IMR-90 (cell line): ENCODE data around the gene AFAP1L2. TPM values are rescaled to one million over a fixed set of nuclear protein-coding genes. Genes with fewer than 3 reads are reported as not detected.
A peak's percentile ranks its signal among the peaks of the same experiment; 100 is the strongest.

Source experiments
- ATAC-seq: fragments of 200-7000 bp; cut with Tn5 transposase; 2 replicates; pipeline ENCODE4 v1.9.1; 2020; ENCODE audit warnings: low read depth, mild to moderate bottlenecking, moderate library complexity
- BruUV-seq: library from RNA; stranded (reverse); fragments of 400-500 nt; replicated peaks from 2 replicates; lab custom pipeline; 2021; lab: Mats Ljungman, UMichigan
- CTCF ChIA-PET: fragments of 300-600 bp; formaldehyde crosslinking; extraction: SDS; loops from one replicate; lab custom pipeline; 2021; ENCODE audit warnings: antibody characterized with exemption; lab: Yijun Ruan, JAX
- POLR2A ChIA-PET: fragments of 300-600 bp; sonication (Branson Sonifier 250); formaldehyde crosslinking; loops from one replicate; lab custom pipeline; 2022; ENCODE audit warnings: antibody characterized with exemption; ENCODE audit not compliant: unreplicated experiment; lab: Charles Lee
- DNase-seq: peaks from one replicate; pipeline ENCODE4 v3.0.0; 2013
- H2AFZ ChIP-seq: replicated peaks from 2 replicates; pipeline ENCODE3; 2013; ENCODE audit warnings: low read length, mild to moderate bottlenecking; ENCODE audit not compliant: poor library complexity
- H2AK5ac ChIP-seq: 2 replicates; pipeline ENCODE4 v1.6.1; 2013; ENCODE audit warnings: low read depth, low read length, inconsistent platforms
- H2AK9ac ChIP-seq: replicated peaks from 2 replicates; pipeline ENCODE3; 2013; ENCODE audit warnings: mild to moderate bottlenecking, low read depth, low read length, moderate library complexity; ENCODE audit not compliant: poor library complexity
- H2BK120ac ChIP-seq: 2 replicates; pipeline ENCODE4 v1.6.1; 2013; ENCODE audit warnings: low read depth, low read length, inconsistent platforms
- H2BK15ac ChIP-seq: 3 replicates; pipeline ENCODE4 v1.6.1; 2013; ENCODE audit warnings: low read depth, low read length, inconsistent platforms
- H2BK20ac ChIP-seq: 2 replicates; pipeline ENCODE4 v1.6.1; 2013; ENCODE audit warnings: low read depth, mild to moderate bottlenecking, inconsistent platforms, low read length, moderate library complexity
- H2BK5ac ChIP-seq: 2 replicates; pipeline ENCODE4 v1.6.1; 2013; ENCODE audit warnings: mild to moderate bottlenecking, low read depth, low read length, inconsistent platforms; ENCODE audit not compliant: poor library complexity, severe bottlenecking
- H3K14ac ChIP-seq: replicated peaks from 2 replicates; pipeline ENCODE4 v1.6.1; 2013; ENCODE audit warnings: low read depth, low read length, inconsistent platforms
- H3K18ac ChIP-seq: 2 replicates; pipeline ENCODE4 v1.6.1; 2013; ENCODE audit warnings: low read depth, low read length, control low read depth
- H3K23ac ChIP-seq: 2 replicates; pipeline ENCODE4 v1.6.1; 2013; ENCODE audit warnings: low read depth, low read length, inconsistent platforms
- H3K27ac ChIP-seq: 2 replicates; pipeline ENCODE4 v1.5.1; 2013; ENCODE audit warnings: mild to moderate bottlenecking, control low read depth, low read length; ENCODE audit not compliant: insufficient read depth
- H3K27me3 ChIP-seq: 2 replicates; pipeline ENCODE4 v1.6.1; 2013; ENCODE audit warnings: low read length; ENCODE audit not compliant: control insufficient read depth, insufficient read depth
- H3K36me3 ChIP-seq: 2 replicates; pipeline ENCODE4 v1.6.1; 2013; ENCODE audit warnings: low read length, mixed read lengths; ENCODE audit not compliant: control insufficient read depth, insufficient read depth
- H3K4ac ChIP-seq: 2 replicates; pipeline ENCODE4 v1.6.1; 2013; ENCODE audit warnings: low read depth, low read length, inconsistent platforms
- H3K4me1 ChIP-seq: 2 replicates; pipeline ENCODE4 v1.6.1; 2013; ENCODE audit warnings: low read length, mixed read lengths; ENCODE audit not compliant: control insufficient read depth, insufficient read depth
- H3K4me2 ChIP-seq: 2 replicates; pipeline ENCODE4 v1.6.1; 2013; ENCODE audit warnings: low read depth, mild to moderate bottlenecking, control low read depth, low read length, moderate library complexity
- H3K4me3 ChIP-seq: 2 replicates; pipeline ENCODE4 v1.5.1; 2013; ENCODE audit warnings: low read depth, mild to moderate bottlenecking, control low read depth, low read length, moderate library complexity; ENCODE audit not compliant: insufficient read depth
- H3K56ac ChIP-seq: 2 replicates; pipeline ENCODE4 v1.6.1; 2013; ENCODE audit warnings: low read length, inconsistent platforms; ENCODE audit not compliant: insufficient read depth; ENCODE audit errors: extremely low read depth
- H3K79me1 ChIP-seq, 2 experiments: 2 replicates each; pipeline ENCODE4 v1.6.1; 2013; ENCODE audit warnings: low read length in 2 of 2, inconsistent platforms in 1 of 2, low read depth in 1 of 2
- H3K9ac ChIP-seq: 2 replicates; pipeline ENCODE4 v1.6.1; 2013; ENCODE audit warnings: low read depth, low read length, control low read depth
- H3K9me1 ChIP-seq: 2 replicates; pipeline ENCODE4 v1.6.1; 2013; ENCODE audit warnings: low read length, inconsistent platforms; ENCODE audit not compliant: insufficient read depth
- H3K9me3 ChIP-seq: 2 replicates; pipeline ENCODE4 v1.6.1; 2013; ENCODE audit warnings: low read length; ENCODE audit not compliant: control insufficient read depth, insufficient read depth
- H4K20me1 ChIP-seq: 2 replicates; pipeline ENCODE4 v1.6.1; 2013; ENCODE audit warnings: low read length, inconsistent platforms; ENCODE audit not compliant: insufficient read depth
- H4K5ac ChIP-seq: 2 replicates; pipeline ENCODE4 v1.6.1; 2013; ENCODE audit warnings: mild to moderate bottlenecking, low read depth, low read length, control low read depth
- H4K8ac ChIP-seq, 2 experiments: 2 replicates each; pipeline ENCODE4 v1.6.1; 2013; ENCODE audit warnings: low read depth in 2 of 2, low read length in 2 of 2, control low read depth in 1 of 2, inconsistent platforms in 1 of 2
- H4K91ac ChIP-seq: 2 replicates; pipeline ENCODE4 v1.6.1; 2013; ENCODE audit warnings: low read depth, low read length, inconsistent platforms; ENCODE audit not compliant: insufficient read depth
- BHLHE40 ChIP-seq: fragments of 150-350 bp; IDR thresholded peaks from 2 replicates; pipeline ENCODE4 v1.6.1; 2016; ENCODE audit warnings: mild to moderate bottlenecking, low read depth, low read length
- CHD1 ChIP-seq: IDR thresholded peaks from 2 replicates; pipeline ENCODE4 v1.6.1; 2012; ENCODE audit warnings: low read depth, low read length, improper control_type of control experiment
- FOS ChIP-seq: fragments of 150-350 bp; IDR thresholded peaks from 2 replicates; pipeline ENCODE4 v1.6.1; 2016; ENCODE audit warnings: low read depth, low read length
- MAFK ChIP-seq: IDR thresholded peaks from 2 replicates; pipeline ENCODE4 v1.6.1; 2012; ENCODE audit warnings: low read depth, low read length, improper control_type of control experiment
- MAZ ChIP-seq: IDR thresholded peaks from 2 replicates; pipeline ENCODE4 v1.6.1; 2012; ENCODE audit warnings: low read depth, mild to moderate bottlenecking, low read length, improper control_type of control experiment, moderate library complexity, borderline replicate concordance
- MXI1 ChIP-seq: IDR thresholded peaks from 2 replicates; pipeline ENCODE4 v1.6.1; 2012; ENCODE audit warnings: low read depth, mild to moderate bottlenecking, low read length, moderate library complexity, borderline replicate concordance
- NFE2L2 ChIP-seq: fragments of 150-350 bp; IDR thresholded peaks from 2 replicates; pipeline ENCODE4 v1.6.1; 2016; ENCODE audit warnings: low read depth, mild to moderate bottlenecking, low read length
- RAD21 ChIP-seq: IDR thresholded peaks from 2 replicates; pipeline ENCODE4 v1.6.1; 2012; ENCODE audit warnings: low read length, improper control_type of control experiment
- RCOR1 ChIP-seq: IDR thresholded peaks from 2 replicates; pipeline ENCODE4 v1.6.1; 2012; ENCODE audit warnings: mild to moderate bottlenecking, low read length, improper control_type of control experiment; ENCODE audit not compliant: insufficient replicate concordance
- RFX5 ChIP-seq: IDR thresholded peaks from 2 replicates; pipeline ENCODE4 v1.8.0; 2012; ENCODE audit warnings: low read depth, mild to moderate bottlenecking, low read length, moderate library complexity
- WGBS, 2 experiments: methylation state at CpG; one replicate each; pipeline versions ENCODE4 v1.1.5 to v1.1.7; 2013; ENCODE audit warnings: missing lambda C conversion rate in 2 of 2; ENCODE audit not compliant: insufficient read length in 1 of 2; ENCODE audit errors: extremely low coverage in 2 of 2; 5-methylcytosine and 5-hydroxymethylcytosine counted together
- dilution Hi-C: fragments of 300-500 bp; cut with HindIII; formaldehyde crosslinking; loops from one replicate; pipeline ENCODE4 v1.14.3; 2018; ENCODE audit warnings: low sequenced_read_pairs; ENCODE audit not compliant: unreplicated experiment
- in situ Hi-C: fragments of 300-500 bp; cut with MboI; formaldehyde crosslinking; loops from 3 replicates; pipeline ENCODE4 v1.14.3; 2019; ENCODE audit warnings: low sequenced_read_pairs, inconsistent platforms, mixed read lengths
- intact Hi-C: fragments of 100-400 bp; cut with micrococcal nuclease; formaldehyde crosslinking; loops from 2 replicates; pipeline ENCODE4 v1.10.0; 2022
- polyA plus RNA-seq, 3 experiments: library from polyadenylated mRNA; depleted of rRNA; stranded (reverse); fragments of >200 nt; gene quantifications; 2 replicates each; pipeline ENCODE4 v1.2.3, GENCODE V29; 2012; ENCODE audit warnings: low replicate concordance in 1 of 3
- total RNA-seq: library from RNA; depleted of rRNA; stranded (reverse); fragments of >200 nt; gene quantifications from 2 replicates; pipeline ENCODE4 v1.2.3, GENCODE V29; 2012
- TF ChIP-seq, protein P1 (sequence below): conservative IDR thresholded peaks from 2 replicates; pipeline ENCODE4 v1.5.1; 2012; ENCODE audit warnings: mild to moderate bottlenecking, low read depth, low read length, improper control_type of control experiment
- TF ChIP-seq, protein P2 (sequence below): fragments of 150-350 bp; IDR thresholded peaks from 2 replicates; pipeline ENCODE4 v1.6.1; 2017; ENCODE audit warnings: mild to moderate bottlenecking, antibody characterized with exemption, low read length, low read depth
- TF ChIP-seq, protein P3 (sequence below): fragments of 150-350 bp; IDR thresholded peaks from 2 replicates; pipeline ENCODE4 v1.6.1; 2016; ENCODE audit warnings: low read depth, mild to moderate bottlenecking, low read length, moderate library complexity, borderline replicate concordance

AFAP1L2 gene
- total and polyA plus RNA-seq, 2 of the 4 experiments (the other 2 are of a cell fraction): under 0.01 to 0.10 TPM

DNA sequence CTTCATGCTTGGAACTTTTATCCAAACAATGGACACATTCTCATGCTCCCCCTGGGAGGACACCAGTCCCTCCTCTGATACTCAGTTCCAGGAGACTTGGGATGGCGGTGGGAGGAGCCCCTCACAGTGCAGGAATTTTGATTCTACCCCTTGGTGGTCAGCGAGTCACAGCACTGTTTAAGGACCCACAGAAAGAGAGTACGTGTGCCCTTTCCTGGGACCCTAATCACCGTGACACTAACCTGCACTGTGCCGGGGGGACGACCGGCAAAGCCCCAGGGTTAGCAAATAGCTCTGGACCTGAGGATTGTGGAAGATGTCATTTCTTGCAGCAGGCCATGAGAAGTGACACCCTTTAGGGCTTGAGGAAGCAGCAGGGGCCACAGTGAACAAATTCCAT is 10.4 kb downstream of the AFAP1L2 start:
- Histone ChIP-seq H2BK15ac (no peak overlapping the region), H2AK9ac (peak overlapping the region; percentile 16), H3K27ac (no peak overlapping the region), H3K56ac (no peak overlapping the region), H3K9me1 (no peaks in the 10 kb centered on the region), H4K5ac (no peak overlapping the region), H3K9ac (no peak overlapping the region), H4K8ac (no peak overlapping the region), H3K36me3 (no peaks in the 10 kb centered on the region), H3K4ac (no peak overlapping the region), H2BK5ac (no peak overlapping the region), H3K4me3 (no peak overlapping the region), H3K9me3 (no peaks in the 10 kb centered on the region), H3K27me3 (peaks cover 40% of the 10 kb centered on the region), H3K18ac (no peak overlapping the region), H4K91ac (no peak overlapping the region), H2BK20ac (no peak overlapping the region), H3K23ac (no peak overlapping the region), H3K4me1 (peaks cover 1% of the 10 kb centered on the region; the same call in 1 of the 2 replicates), H3K14ac (no peak overlapping the region), H3K79me1 (no peaks in the 10 kb centered on the region), H4K20me1 (no peaks in the 10 kb centered on the region), H3K4me2 (no peak overlapping the region), H2BK120ac (no peak overlapping the region), H2AK5ac (no peak overlapping the region), H2AFZ (peak overlapping the region; percentile 71)
- DNase-seq (no peak), ATAC-seq (no peak)
- WGBS, 2 experiments: 60% methylated on average over 1 of the region's 7 CpGs; no CpG with 5 or more reads in 1 of the 2 experiments
- intact Hi-C loops (no loop called here), in situ Hi-C loops (no loop called here), dilution Hi-C loops (no loop called here)
- POLR2A ChIA-PET: no interaction called here
- no TSS peak for BruUV-seq
- TF ChIP-seq MXI1: no peak
- TF ChIP-seq, protein P1, sequence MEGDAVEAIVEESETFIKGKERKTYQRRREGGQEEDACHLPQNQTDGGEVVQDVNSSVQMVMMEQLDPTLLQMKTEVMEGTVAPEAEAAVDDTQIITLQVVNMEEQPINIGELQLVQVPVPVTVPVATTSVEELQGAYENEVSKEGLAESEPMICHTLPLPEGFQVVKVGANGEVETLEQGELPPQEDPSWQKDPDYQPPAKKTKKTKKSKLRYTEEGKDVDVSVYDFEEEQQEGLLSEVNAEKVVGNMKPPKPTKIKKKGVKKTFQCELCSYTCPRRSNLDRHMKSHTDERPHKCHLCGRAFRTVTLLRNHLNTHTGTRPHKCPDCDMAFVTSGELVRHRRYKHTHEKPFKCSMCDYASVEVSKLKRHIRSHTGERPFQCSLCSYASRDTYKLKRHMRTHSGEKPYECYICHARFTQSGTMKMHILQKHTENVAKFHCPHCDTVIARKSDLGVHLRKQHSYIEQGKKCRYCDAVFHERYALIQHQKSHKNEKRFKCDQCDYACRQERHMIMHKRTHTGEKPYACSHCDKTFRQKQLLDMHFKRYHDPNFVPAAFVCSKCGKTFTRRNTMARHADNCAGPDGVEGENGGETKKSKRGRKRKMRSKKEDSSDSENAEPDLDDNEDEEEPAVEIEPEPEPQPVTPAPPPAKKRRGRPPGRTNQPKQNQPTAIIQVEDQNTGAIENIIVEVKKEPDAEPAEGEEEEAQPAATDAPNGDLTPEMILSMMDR: no peak
- TF ChIP-seq RFX5: no peak
- no peak for TF ChIP-seq MAZ
- no peak for TF ChIP-seq CHD1
- TF ChIP-seq RCOR1: no peak
- TF ChIP-seq RAD21: no peak
- TF ChIP-seq, protein P2, sequence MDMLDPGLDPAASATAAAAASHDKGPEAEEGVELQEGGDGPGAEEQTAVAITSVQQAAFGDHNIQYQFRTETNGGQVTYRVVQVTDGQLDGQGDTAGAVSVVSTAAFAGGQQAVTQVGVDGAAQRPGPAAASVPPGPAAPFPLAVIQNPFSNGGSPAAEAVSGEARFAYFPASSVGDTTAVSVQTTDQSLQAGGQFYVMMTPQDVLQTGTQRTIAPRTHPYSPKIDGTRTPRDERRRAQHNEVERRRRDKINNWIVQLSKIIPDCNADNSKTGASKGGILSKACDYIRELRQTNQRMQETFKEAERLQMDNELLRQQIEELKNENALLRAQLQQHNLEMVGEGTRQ: no peak
- TF ChIP-seq BHLHE40: no peak
- no peak for TF ChIP-seq FOS
- TF ChIP-seq, protein P3, sequence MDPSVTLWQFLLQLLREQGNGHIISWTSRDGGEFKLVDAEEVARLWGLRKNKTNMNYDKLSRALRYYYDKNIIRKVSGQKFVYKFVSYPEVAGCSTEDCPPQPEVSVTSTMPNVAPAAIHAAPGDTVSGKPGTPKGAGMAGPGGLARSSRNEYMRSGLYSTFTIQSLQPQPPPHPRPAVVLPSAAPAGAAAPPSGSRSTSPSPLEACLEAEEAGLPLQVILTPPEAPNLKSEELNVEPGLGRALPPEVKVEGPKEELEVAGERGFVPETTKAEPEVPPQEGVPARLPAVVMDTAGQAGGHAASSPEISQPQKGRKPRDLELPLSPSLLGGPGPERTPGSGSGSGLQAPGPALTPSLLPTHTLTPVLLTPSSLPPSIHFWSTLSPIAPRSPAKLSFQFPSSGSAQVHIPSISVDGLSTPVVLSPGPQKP: no peak
- no peak for TF ChIP-seq MAFK
- TF ChIP-seq NFE2L2: no peak
- CTCF ChIA-PET: no interaction called here
